MM.1S (cell line): ENCODE measurements around the gene HRK.

ENCODE experiments used
- DNase-seq: peaks from one replicate; pipeline ENCODE4 v3.0.0-alpha.2; 2015
- H2AFZ ChIP-seq: fragments of 300-600 bp; sonication (generic); 2 replicates; pipeline ENCODE4 v1.6.0; 2016; ENCODE audit warnings: antibody characterized with exemption, low read length
- H3F3A ChIP-seq: fragments of 300-600 bp; sonication (generic); 2 replicates; pipeline ENCODE4 v1.6.1; 2016; ENCODE audit warnings: mild to moderate bottlenecking, antibody characterized with exemption, low read length, moderate library complexity, mixed read lengths; ENCODE audit not compliant: insufficient read depth
- H3K27ac ChIP-seq: fragments of 300-600 bp; sonication (generic); 2 replicates; pipeline ENCODE4 v1.5.1; 2016; ENCODE audit warnings: mild to moderate bottlenecking, low read length
- H3K27me3 ChIP-seq: fragments of 300-600 bp; sonication (generic); replicated peaks from 2 replicates; pipeline ENCODE4 v1.6.0; 2016; ENCODE audit warnings: low read length; ENCODE audit not compliant: insufficient read depth
- H3K36me3 ChIP-seq: fragments of 300-600 bp; sonication (generic); replicated peaks from 2 replicates; pipeline ENCODE4 v1.6.1; 2016; ENCODE audit warnings: mild to moderate bottlenecking, low read length, mixed read lengths; ENCODE audit not compliant: insufficient read depth
- H3K4me1 ChIP-seq: fragments of 300-600 bp; sonication (generic); 2 replicates; pipeline ENCODE4 v1.6.1; 2016; ENCODE audit warnings: low read length, mixed read lengths
- H3K4me2 ChIP-seq: fragments of 300-600 bp; sonication (generic); 2 replicates; pipeline ENCODE4 v1.6.0; 2016; ENCODE audit warnings: low read depth, low read length
- H3K4me3 ChIP-seq: fragments of 300-600 bp; sonication (generic); 2 replicates; pipeline ENCODE4 v1.5.1; 2016; ENCODE audit warnings: low read length, mixed read lengths
- H3K79me2 ChIP-seq: fragments of 300-600 bp; sonication (generic); 2 replicates; pipeline ENCODE4 v1.6.1; 2016; ENCODE audit warnings: mixed run types, low read length, mixed read lengths
- H3K9ac ChIP-seq: fragments of 300-600 bp; sonication (generic); 2 replicates; pipeline ENCODE4 v1.6.1; 2016; ENCODE audit warnings: low read length, mixed read lengths
- H3K9me2 ChIP-seq: fragments of 300-600 bp; sonication (generic); replicated peaks from 2 replicates; pipeline ENCODE4 v1.6.1; 2016; ENCODE audit warnings: mild to moderate bottlenecking, low read length, mixed read lengths; ENCODE audit not compliant: insufficient read depth
- H3K9me3 ChIP-seq: fragments of 300-600 bp; sonication (generic); replicated peaks from 2 replicates; pipeline ENCODE4 v1.6.1; 2016; ENCODE audit warnings: mild to moderate bottlenecking, low read length, mixed read lengths; ENCODE audit not compliant: insufficient read depth
- H4K20me1 ChIP-seq: fragments of 300-600 bp; sonication (generic); 2 replicates; pipeline ENCODE4 v1.6.1; 2016; ENCODE audit warnings: mild to moderate bottlenecking, low read length, moderate library complexity, mixed read lengths; ENCODE audit not compliant: insufficient read depth
- EZH2 ChIP-seq: fragments of 300-600 bp; sonication (generic); optimal IDR thresholded peaks from 2 replicates; pipeline ENCODE3; 2017; ENCODE audit warnings: low read depth, mild to moderate bottlenecking, antibody characterized with exemption, low read length, mixed read lengths
- EZH2phosphoT487 ChIP-seq: fragments of 300-600 bp; sonication (generic); IDR thresholded peaks from 2 replicates; pipeline ENCODE4 v1.6.1; 2018; ENCODE audit warnings: antibody characterized with exemption, low read length
- TF ChIP-seq, protein P1 (sequence below): fragments of 300-600 bp; sonication (generic); IDR thresholded peaks from 2 replicates; pipeline ENCODE4 v1.5.1; 2016; ENCODE audit warnings: antibody characterized with exemption, low read length, mixed read lengths

HRK gene

GRCh38 chr12:116887897-116888296 lies 6.7 kb upstream of the HRK start:
- no peak overlapping the region for H3K4me3 ChIP-seq
- TF ChIP-seq, protein P1, sequence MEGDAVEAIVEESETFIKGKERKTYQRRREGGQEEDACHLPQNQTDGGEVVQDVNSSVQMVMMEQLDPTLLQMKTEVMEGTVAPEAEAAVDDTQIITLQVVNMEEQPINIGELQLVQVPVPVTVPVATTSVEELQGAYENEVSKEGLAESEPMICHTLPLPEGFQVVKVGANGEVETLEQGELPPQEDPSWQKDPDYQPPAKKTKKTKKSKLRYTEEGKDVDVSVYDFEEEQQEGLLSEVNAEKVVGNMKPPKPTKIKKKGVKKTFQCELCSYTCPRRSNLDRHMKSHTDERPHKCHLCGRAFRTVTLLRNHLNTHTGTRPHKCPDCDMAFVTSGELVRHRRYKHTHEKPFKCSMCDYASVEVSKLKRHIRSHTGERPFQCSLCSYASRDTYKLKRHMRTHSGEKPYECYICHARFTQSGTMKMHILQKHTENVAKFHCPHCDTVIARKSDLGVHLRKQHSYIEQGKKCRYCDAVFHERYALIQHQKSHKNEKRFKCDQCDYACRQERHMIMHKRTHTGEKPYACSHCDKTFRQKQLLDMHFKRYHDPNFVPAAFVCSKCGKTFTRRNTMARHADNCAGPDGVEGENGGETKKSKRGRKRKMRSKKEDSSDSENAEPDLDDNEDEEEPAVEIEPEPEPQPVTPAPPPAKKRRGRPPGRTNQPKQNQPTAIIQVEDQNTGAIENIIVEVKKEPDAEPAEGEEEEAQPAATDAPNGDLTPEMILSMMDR = no peak
- TF ChIP-seq EZH2 = no peak
- TF ChIP-seq EZH2phosphoT487 = no peak

DNA sequence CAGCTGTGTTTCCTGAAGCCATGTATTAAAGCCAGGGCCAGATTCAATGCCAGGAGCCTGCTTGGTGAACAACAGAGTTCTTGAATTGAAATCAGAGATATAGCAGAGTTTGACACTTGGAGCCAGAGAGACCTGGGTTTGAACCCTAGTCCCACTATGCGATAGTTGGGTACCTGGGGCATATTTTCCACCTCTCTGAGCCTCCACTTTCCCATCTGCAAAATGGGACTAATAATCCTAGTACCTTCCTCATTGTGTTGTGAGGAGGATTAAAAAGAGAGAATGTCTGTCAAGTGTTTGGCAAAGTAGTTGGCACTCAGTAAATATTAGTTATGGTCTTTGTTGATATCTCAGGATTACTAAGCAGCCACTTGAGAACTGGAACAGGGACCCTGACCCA lies 6.0 kb upstream of the HRK start:
- H3K27ac ChIP-seq = no peak overlapping the region
- no peak overlapping the region for H3K4me2 ChIP-seq
- no peaks in the 10 kb centered on the region for H3K9me2 ChIP-seq
- no peaks in the 10 kb centered on the region for H3K4me1 ChIP-seq
- H3K4me3 ChIP-seq = no peak overlapping the region
- H3K9me3 ChIP-seq = no peaks in the 10 kb centered on the region
- DNase-seq = no peak
- no peak for TF ChIP-seq EZH2
- TF ChIP-seq EZH2phosphoT487 = no peak
- TF ChIP-seq, protein P1 = no peak
- H2AFZ ChIP-seq = no peak overlapping the region
- H3F3A ChIP-seq = no peaks in the 10 kb centered on the region
- H4K20me1 ChIP-seq = no peaks in the 10 kb centered on the region
- H3K9ac ChIP-seq = no peak overlapping the region
- H3K79me2 ChIP-seq = no peaks in the 10 kb centered on the region
- no peaks in the 10 kb centered on the region for H3K36me3 ChIP-seq
- H3K27me3 ChIP-seq = no peaks in the 10 kb centered on the region

More at GRCh38 chr12:116887897-116888296, 6.7 kb upstream of the HRK start:
- Histone ChIP-seq H3K79me2 (no peaks in the 10 kb centered on the region), H4K20me1 (no peaks in the 10 kb centered on the region), H3K27ac (no peak overlapping the region), H3K4me1 (no peaks in the 10 kb centered on the region), H3K4me2 (no peak overlapping the region), H3K9me3 (no peaks in the 10 kb centered on the region), H3F3A (no peaks in the 10 kb centered on the region), H3K9me2 (no peaks in the 10 kb centered on the region), H3K9ac (no peak overlapping the region), H3K36me3 (no peaks in the 10 kb centered on the region), H2AFZ (no peak overlapping the region), H3K27me3 (no peaks in the 10 kb centered on the region)
- DNase-seq = no peak

DNA sequence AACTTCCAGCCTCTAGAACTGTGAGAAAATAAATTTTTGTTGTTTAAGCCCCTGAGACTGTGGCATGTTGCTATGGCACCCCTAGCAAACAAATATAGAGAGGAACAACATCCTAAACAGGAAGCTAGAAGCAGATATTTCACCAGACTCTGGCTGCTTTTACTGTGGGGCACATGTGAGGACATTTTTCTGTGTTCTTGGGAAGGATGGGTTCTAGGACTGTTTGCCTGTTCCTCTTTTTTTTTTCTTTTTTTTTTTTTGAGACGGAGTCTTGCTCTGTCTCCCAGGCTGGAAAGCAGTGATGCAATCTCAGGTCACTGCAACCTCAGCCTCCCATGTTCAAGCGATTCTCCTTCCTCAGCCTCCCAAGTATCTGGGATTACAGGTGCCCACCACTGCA lies 4.2 kb upstream of the HRK start:
- Histone ChIP-seq H2AFZ (no peak overlapping the region), H3K36me3 (no peaks in the 10 kb centered on the region), H3K27me3 (peaks cover 5% of the 10 kb centered on the region; the same call in 1 of the 2 replicates), H3K9ac (no peak overlapping the region), H3K27ac (no peak overlapping the region), H4K20me1 (no peaks in the 10 kb centered on the region), H3K9me2 (no peaks in the 10 kb centered on the region), H3F3A (no peaks in the 10 kb centered on the region), H3K79me2 (no peaks in the 10 kb centered on the region), H3K4me2 (no peak overlapping the region), H3K9me3 (no peaks in the 10 kb centered on the region), H3K4me1 (no peaks in the 10 kb centered on the region), H3K4me3 (no peak overlapping the region)
- no peak for DNase-seq
- no peak for TF ChIP-seq EZH2phosphoT487
- TF ChIP-seq EZH2 = no peak
- TF ChIP-seq, protein P1 = no peak
